Epithelial cell of prostate (primary cell): ENCODE data around the gene ACTL8.

Experiments used
- DNase-seq: peaks from one replicate; pipeline ENCODE4 v3.0.0-alpha.2; 2011; ENCODE audit warnings: low read depth, low spot score
- H3K27ac ChIP-seq: fragments of 450-650 bp; 2 replicates; pipeline ENCODE4 v1.5.1; 2017; ENCODE audit warnings: mild to moderate bottlenecking

The ACTL8 gene

DNA sequence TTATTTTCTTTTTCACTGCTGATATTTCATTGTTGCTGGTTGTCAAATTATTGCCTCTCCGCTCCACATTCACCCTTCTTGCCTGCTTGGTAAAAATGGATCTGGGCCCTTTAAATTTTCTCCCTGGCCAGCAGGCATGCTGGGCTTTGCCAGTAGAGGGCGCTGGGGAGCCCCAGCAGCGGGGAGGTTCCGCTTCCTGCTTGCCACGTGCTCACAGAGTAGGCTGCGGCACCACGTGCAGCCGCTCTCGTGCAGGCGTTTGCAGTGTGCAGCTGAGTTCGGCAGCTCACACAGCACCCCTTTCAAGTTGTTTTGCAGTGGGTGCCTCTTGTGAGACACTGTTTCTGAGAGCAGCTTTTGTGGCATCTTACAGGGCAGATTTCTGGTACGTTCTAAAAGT lies at the start of gene ACTL8:
Gene ACTL8, plus strand, starts transcription at position 214 of the 400 bp plus-strand sequence. CDS start 67,676 bp downstream, outside the sequence.
- H3K27ac ChIP-seq, result no peak within 1 kb of the TSS
- DNase-seq, result no peak

DNA sequence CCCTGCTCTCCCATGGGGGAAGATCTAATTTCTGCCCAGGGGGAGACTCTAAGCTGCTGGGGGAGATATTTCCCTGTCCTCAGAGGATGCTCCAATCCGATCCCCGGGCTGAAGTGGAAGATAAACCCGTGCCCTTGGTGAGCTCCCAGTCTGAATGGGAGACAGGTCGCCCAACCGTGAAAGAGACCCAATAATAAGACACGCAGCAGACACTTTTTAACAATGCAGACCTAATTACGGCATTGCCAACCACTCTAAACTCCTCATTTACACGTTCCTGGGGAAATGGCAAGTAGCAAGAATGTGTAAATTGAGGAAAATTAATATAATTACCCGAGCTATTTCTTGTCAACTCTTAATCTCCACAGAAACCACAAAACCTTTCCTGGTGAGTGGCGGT lies 48.7 kb upstream of the ACTL8 start:
- no peak for DNase-seq
- H3K27ac ChIP-seq, result no peak overlapping the region

- H3K27ac ChIP-seq, result no peak overlapping the region
- DNase-seq, result no peak
Measured at GRCh38 chr1:17709981-17710380, 45.2 kb upstream of the ACTL8 start.

DNA sequence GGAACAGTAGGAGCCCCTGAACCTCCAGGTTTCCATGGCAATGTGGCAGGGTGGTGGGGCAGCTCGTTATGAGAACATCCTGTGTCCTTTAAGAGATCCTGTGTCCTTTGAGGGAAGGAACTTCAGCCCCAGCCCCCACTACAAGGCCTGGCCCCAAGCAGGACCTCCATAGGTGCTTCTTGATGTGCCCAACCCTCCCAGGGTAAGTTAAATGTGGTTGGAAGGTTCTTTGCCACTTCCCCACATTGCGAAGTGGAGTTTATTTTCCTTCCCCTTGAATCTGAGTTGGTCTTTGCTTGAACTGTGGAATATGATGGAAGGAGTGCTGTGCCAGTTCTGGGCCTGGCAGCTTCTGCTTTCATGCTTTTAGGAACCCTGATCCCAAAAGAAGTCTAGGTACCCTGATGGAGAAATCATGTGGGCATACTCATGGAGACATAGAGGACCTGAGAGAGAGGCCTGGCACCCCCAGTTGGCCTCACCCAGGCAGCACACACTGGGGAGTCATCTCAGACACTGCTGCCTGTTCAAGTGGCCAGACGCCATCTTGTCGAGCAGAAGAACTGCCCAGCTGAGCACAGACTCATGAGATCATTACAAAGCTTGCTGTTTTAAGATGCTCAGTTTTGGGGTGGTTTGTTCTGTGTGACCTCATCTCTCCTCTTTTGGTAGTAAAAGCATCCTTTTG lies 44.1 kb upstream of the ACTL8 start:
- no peak for DNase-seq

GRCh38 chr1:17711577-17711910 lies 43.6 kb upstream of the ACTL8 start:
- H3K27ac ChIP-seq, result no peak overlapping the region
- DNase-seq, result no peak

More for the DNA sequence above, 44.1 kb upstream of the ACTL8 start:
- no peak overlapping the region for H3K27ac ChIP-seq

GRCh38 chr1:17711941-17712340 lies 43.2 kb upstream of the ACTL8 start:
- H3K27ac ChIP-seq, result no peak overlapping the region
- no peak for DNase-seq

- no peak for DNase-seq
- no peak overlapping the region for H3K27ac ChIP-seq
Measured at GRCh38 chr1:17713993-17714392, 41.1 kb upstream of the ACTL8 start.

DNA sequence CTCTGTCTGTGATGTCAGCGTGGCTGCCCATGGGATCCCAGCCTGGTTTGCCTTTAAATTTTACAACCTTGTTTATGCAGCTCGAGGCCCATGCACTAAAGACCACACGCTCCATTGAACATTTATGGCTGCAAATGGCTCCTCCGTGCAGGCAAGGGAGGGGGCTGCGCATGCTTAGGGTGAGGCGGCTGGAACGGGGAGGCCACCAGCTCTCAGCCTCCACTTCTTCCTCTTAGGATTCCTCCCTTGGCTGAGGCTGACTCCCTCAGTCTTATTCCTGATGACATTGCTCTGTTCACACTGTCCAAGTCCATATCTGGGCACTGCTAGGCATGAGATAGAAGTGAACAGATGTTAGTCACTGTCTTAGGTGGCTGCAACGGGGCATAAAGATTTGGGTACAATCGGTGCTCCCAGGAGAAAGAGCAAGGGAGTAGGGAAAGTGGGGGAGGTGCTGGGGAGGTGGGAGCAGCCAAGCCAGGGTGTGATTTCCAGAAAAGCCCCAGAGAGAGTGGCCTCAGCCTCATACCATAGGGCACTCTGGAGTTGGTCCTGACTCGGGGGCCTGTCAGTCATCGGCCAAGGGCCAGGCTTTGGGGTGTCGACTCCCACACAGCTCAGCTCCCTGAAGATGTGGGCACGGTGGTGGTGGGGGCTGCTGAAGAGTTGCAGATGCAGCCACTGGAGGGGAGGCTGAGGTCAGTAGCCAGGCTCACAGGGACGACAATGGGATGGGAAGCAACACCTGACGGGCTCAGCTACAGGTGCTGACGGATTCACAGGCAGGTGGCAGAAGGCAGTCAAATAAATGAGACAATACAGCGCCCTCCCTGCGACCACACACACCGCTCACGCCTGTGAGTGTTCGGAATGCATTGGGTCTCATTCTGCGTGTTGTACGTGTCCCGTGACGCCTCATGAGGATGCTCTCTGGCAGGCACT lies 37.3 kb upstream of the ACTL8 start:
- no peak for DNase-seq

DNA sequence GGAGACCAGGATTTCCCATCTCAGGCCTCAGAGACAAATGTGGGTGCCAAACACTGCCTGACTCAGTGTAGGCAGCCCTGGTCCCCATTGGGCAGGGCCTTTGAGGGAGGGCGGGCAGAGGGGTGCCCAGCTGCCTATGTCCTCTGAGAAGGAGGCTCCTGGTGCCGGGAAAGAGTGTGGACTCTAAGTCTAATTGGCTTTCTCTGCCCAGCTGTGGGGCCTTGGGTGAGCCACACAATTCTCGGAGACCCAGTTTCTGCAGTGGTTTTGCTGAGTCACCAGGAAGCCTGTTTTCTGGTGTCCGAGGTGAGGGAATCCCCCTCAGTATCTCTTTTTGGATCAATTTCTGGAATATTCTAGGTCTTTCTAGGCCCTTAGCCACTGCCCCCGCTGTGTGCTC lies 35.3 kb upstream of the ACTL8 start:
- no peak overlapping the region for H3K27ac ChIP-seq
- DNase-seq, result no peak

More for the DNA sequence above, 37.3 kb upstream of the ACTL8 start:
- H3K27ac ChIP-seq, result no peak overlapping the region

GRCh38 chr1:17721444-17721843 lies 33.7 kb upstream of the ACTL8 start:
- DNase-seq, result no peak
- no peak overlapping the region for H3K27ac ChIP-seq

- DNase-seq, result no peak
- no peak overlapping the region for H3K27ac ChIP-seq
Measured at GRCh38 chr1:17723684-17724083, 31.4 kb upstream of the ACTL8 start.

GRCh38 chr1:17724150-17724549 lies 31.0 kb upstream of the ACTL8 start:
- H3K27ac ChIP-seq, result no peak overlapping the region
- DNase-seq, result no peak

DNA sequence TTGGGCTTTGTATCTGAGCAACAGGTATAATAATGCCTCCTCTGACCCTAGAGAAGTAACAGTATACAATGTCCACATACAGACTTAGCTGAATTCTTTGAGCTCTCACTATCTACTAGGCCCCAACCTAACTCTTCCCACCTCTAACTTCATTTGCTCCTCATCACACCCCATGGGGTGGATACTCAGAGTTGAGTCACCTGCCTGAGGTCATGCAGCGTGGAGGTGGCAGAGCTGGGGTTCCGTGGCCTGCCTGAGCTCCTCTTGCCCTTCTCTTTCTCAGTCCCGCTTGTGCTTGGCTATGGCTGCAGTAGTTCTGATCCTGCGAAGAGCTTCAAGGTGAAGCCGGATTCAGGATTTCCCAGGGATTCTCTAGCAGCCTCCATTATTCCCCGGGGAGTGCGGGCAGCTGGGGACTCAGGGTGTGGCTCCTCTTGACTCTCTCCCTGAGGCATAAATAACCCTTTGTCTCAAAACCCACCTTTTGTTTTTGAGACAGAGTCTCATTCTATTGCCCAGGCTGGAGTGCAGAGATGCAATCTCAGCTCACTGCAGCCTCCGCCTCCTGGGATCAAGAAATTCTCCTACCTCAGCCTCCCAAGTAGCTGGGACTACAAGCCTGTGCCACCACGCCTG lies 29.9 kb upstream of the ACTL8 start:
- DNase-seq, result no peak

GRCh38 chr1:17725811-17726582 lies 29.1 kb upstream of the ACTL8 start:
- no peak for DNase-seq
- no peak overlapping the region for H3K27ac ChIP-seq

More for the DNA sequence above, 29.9 kb upstream of the ACTL8 start:
- H3K27ac ChIP-seq, result no peak overlapping the region

- DNase-seq, result no peak
- no peak overlapping the region for H3K27ac ChIP-seq
Measured at GRCh38 chr1:17728123-17728712, 26.9 kb upstream of the ACTL8 start.

- DNase-seq, result no peak
- H3K27ac ChIP-seq, result no peak overlapping the region
Measured at GRCh38 chr1:17729248-17729647, 25.9 kb upstream of the ACTL8 start.

DNA sequence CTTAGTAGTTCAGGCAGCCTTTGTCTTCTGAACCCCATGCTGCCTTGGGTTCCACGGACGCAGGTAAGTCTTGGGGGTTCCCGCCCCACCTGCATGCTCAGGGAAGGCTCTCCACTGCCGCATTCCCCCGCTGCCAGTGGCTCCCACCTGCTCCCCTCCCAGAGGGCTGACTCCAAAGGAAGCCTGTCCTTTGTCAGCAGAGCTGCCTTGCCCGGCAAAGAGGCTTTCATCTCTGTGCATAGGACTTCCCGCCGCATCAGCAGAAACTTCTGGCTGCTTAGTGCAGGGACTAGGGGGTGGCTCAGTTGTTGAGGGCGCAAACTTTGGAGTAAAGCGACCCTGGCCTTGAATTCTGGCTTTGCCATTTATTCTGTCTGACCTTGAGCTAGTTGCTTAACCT lies 25.2 kb upstream of the ACTL8 start:
- DNase-seq, result no peak
- no peak overlapping the region for H3K27ac ChIP-seq

GRCh38 chr1:17731460-17731859 lies 23.7 kb upstream of the ACTL8 start:
- no peak for DNase-seq
- no peak overlapping the region for H3K27ac ChIP-seq

- no peak for DNase-seq
- H3K27ac ChIP-seq, result no peak overlapping the region
Measured at GRCh38 chr1:17732475-17732874, 22.7 kb upstream of the ACTL8 start.

GRCh38 chr1:17733661-17734060 lies 21.5 kb upstream of the ACTL8 start:
- H3K27ac ChIP-seq, result no peak overlapping the region
- no peak for DNase-seq
